ENCODE measurements around the gene ACRBP.

DNA sequence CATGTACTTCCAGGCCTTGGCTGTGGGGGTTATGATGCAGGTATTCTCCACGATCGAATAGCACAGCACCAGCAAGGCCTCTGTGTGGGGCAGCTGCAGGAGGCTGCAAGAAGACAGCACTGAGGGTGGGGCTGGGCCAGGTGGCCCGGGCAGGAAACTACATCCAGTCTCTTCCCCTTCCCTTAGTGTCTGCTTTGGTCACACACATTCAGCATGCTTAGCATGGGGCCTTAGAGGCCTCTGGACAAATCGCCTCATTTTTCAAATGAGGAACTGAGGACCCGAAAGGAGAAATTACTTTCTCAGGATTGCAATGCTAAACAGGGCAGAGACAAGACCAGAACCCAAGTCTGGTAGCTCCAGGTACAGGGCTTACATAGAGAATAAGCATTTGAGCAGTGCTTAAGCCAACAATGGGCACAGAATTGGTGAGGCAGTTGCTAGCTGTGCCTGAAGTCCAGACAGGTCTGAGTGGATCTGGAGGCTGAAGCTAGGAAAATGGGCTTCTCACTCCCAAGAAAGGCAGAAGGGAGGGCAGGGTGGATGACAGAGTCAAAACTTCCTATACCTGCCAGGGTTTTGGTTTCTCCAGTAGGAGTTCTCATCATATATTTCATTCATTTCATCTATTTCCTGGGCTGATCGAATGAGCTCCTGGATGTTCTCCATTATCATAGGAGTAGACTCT lies 3.5 kb downstream of the ACRBP start:
- no peak for TF ChIP-seq POLR2A (IDR thresholded peaks at IDR 0.05)
- TF ChIP-seq, protein P1, sequence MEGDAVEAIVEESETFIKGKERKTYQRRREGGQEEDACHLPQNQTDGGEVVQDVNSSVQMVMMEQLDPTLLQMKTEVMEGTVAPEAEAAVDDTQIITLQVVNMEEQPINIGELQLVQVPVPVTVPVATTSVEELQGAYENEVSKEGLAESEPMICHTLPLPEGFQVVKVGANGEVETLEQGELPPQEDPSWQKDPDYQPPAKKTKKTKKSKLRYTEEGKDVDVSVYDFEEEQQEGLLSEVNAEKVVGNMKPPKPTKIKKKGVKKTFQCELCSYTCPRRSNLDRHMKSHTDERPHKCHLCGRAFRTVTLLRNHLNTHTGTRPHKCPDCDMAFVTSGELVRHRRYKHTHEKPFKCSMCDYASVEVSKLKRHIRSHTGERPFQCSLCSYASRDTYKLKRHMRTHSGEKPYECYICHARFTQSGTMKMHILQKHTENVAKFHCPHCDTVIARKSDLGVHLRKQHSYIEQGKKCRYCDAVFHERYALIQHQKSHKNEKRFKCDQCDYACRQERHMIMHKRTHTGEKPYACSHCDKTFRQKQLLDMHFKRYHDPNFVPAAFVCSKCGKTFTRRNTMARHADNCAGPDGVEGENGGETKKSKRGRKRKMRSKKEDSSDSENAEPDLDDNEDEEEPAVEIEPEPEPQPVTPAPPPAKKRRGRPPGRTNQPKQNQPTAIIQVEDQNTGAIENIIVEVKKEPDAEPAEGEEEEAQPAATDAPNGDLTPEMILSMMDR (IDR thresholded peaks at IDR 0.05) = no peak
